Measurements from ENCODE around the gene ZSCAN9.

GRCh38 chr6:28205879-28206278 is 19.2 kb upstream of the ZSCAN9 start:
- TF ChIP-seq GATA2 (IDR thresholded peaks at IDR 0.05; ENCODE audit: low read depth, low read length) (no peak), GATA3 (IDR thresholded peaks at IDR 0.05; ENCODE audit: low read depth, low read length) (no peak)
